HG03045 (cell line): ENCODE results near the gene RSRC2.
"Not testable (repeated sequence)": the region's sequence is repeated elsewhere in the genome, so short reads cannot be mapped to it uniquely, and the experiment has no call there.

Experiments used
- ATAC-seq: cut with Tn5 transposase; IDR thresholded peaks from one replicate; pipeline ENCODE4 v1.9.1; 2021; ENCODE audit warnings: mild to moderate bottlenecking, moderate library complexity; ENCODE audit not compliant: unreplicated experiment

RSRC2 gene

DNA sequence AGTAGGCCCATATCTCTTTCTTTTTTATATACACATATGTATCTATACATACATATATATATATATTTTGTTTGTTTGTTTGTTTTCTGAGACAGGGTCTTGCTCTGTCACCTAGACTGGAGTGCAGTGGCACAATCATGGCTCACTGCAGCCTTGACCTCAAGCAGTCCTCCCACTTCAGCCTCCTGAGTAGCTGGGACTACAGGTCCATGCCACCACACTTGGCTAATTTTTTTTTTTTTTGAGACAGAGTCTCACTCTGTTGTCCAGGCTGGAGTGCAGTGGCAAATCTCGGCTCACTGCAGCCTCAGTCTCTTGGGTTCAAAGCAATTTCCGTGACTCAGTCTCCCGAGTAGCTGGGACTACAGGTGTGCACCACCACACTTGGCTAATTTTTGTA, 38.9 kb downstream of the RSRC2 start:
- not testable (repeated sequence) for ATAC-seq

GRCh38 chr12:122486805-122487426, 39.8 kb downstream of the RSRC2 start:
- no peak for ATAC-seq

- ATAC-seq, result not testable (repeated sequence)
Observed at GRCh38 chr12:122486360-122486759, 40.4 kb downstream of the RSRC2 start.

DNA sequence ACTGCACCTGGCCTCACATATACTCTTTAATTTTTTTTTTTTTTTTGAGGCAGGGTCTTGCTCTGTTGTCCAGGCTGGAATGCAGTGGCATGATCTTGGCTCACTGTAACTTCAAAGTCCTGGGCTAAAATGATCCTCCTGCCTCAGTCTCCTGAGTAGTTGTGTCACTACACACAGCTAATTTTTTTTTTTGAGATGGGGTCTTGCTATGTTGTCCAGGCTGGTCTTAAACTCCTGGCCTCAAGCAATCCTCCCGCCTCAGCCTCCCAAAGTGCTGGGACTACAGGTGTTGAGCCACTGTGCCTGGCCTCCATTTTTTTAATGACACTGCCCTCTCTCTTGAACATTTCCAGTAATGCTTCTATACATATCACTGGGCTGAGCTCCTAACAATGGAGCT, 42.4 kb downstream of the RSRC2 start:
- ATAC-seq, result not testable (repeated sequence)

DNA sequence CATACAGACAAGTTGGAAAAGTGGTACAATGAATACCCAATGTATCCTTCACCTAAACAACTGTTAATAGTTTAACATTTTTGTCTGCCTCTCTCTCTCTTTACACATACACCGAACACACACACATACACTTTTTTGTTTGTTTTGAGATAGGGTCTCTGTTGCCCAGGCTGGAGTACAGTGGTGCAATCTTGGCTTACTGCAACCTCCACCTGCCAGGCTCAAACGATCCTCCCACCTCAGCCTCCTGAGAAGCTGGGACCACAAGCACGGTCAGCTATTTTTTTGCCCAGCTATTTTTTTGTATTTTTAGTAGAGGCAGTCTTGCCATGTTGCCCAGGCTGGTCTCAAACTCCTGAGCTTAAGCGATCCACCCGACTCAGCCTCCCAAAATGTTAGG, 42.8 kb downstream of the RSRC2 start:
- no peak for ATAC-seq

- no peak for ATAC-seq
Observed at GRCh38 chr12:122481861-122482260, 44.9 kb downstream of the RSRC2 start.

DNA sequence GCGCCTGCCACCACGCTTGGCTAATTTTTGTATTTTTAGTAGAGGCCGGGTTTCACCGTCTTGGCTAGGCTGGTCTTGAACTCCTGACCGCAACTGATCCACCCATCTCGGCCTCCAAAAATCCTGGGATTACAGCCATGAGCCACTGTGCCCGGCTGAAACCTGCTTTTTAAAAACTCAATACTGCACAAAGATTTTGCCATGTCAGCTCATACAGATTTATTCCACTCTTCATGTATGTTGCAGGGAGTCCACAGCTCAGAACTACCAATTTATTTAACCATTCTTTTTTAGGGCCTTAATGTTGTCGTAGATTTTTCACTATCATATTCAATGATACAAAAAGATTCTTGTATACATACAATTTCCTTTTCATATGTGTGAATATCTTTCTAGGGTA, 46.0 kb downstream of the RSRC2 start:
- ATAC-seq, result no peak

DNA sequence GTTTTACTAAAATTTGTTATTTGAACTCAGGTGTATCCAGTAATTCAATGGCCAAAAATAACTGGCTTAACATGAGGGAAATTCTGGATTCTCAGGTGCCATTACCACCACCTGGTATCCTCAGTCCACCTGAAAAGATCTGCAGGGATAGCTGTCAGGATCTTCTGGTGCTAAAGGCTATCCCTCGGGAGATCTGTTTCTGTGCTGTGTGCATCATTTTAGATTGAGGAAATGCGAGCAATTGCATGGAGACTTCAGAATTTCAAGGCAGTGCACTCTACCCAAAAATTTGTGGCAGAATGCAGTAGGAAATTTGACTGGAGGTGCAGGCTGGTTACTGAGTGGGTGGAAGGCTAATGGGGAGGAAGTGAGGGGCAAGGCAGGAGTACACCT, 52.4 kb downstream of the RSRC2 start:
- no peak for ATAC-seq

DNA sequence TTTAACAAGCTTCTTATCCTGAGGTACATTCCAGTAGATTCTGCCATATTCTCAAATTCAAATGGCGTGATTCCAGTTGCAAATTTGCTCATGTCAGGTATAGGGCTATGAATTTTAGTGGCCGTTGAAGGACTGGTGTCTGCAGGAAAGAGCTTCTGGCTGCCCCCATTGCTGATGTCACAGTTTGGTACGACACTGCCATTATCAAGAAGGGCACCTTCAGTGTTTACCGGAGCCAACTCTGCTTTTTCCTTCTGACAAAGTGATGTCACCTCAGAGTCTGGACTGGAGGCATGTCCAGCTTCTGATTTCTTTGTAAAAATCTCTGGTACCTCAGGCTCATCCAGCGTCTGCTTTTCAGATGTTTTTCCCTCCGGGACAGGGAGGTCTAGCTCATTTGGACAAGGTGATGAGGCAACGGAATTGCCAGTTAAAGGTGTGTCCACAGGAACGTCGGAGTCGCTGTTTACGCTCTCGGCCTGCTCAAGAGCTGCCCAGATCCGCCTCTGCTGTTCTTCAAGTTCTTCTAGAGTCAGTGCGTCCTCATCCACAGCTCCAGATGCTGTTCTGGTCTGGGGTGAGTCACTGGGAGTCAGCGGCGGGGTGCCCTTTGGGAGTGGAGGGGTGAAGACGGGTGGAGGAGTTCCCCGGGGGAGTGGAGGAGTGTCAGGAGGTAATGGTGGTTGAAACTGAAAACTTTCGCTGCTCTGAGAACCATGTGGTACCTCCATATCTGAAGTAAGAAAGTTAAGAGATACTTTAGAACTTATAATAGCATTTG, 53.0 kb downstream of the RSRC2 start:
- no peak for ATAC-seq

DNA sequence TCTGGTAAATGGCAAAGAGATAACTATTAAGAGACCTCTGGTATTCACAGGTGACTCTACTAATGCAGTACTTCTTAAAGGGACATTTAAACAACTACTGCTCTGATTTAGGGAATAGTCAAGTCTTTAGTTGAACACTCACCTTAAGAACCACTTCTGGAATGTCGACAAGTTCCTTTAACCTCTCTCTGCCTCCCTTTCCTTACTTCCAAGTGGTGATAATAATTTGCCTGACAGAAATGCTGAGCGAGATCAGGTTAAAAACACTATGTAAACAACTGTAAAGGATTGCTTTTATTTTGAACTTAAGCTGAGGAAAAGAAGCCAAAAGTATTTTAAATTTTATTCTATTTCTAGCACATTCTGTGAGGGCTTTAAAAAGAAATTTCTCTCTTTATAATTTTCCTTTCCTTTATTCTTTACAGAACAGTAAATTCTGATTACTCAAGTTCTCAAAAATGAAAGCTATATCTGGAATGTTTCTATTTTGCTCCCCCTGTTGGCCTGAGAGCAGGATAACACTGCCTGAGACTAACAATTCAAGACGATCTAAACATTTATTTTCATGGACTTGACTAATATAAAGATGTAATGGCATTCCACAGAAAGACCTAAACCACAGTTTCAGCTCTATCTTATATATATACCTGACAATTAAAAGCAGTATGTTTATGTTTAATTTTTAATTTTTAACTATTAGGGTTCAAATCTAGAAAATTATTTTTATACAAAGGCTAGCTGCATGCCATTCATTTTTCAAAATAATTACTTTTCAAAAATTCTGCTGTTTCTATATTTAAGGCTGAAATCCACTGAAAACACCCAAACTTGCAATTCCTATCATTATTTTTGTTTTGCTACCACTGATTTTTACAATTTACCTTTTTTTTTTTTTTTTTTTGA, 55.2 kb downstream of the RSRC2 start:
- ATAC-seq, result no peak

DNA sequence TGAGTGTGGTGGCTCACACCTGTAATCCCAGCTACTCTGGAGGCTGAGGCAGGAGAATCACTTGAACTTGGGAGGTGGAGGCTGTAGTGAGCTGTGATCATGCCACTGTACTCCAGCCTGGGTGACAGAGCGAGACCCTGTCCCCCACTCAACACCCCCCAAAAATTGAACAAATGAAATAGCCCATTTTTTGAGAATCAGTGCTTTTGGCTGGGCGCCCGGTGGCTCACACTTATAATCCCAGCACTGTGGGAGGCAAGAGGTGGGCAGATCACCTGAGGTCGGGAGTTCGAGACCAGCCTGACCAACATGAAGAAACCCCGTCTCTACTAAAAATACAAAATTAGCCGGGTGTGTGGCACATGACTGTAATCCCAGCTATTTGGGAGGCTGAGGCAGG, 56.2 kb downstream of the RSRC2 start:
- ATAC-seq, result not testable (repeated sequence)

- not testable (repeated sequence) for ATAC-seq
Observed at GRCh38 chr12:122469856-122470255, 56.9 kb downstream of the RSRC2 start.

- no peak for ATAC-seq
Observed at GRCh38 chr12:122467983-122468382, 58.8 kb downstream of the RSRC2 start.

DNA sequence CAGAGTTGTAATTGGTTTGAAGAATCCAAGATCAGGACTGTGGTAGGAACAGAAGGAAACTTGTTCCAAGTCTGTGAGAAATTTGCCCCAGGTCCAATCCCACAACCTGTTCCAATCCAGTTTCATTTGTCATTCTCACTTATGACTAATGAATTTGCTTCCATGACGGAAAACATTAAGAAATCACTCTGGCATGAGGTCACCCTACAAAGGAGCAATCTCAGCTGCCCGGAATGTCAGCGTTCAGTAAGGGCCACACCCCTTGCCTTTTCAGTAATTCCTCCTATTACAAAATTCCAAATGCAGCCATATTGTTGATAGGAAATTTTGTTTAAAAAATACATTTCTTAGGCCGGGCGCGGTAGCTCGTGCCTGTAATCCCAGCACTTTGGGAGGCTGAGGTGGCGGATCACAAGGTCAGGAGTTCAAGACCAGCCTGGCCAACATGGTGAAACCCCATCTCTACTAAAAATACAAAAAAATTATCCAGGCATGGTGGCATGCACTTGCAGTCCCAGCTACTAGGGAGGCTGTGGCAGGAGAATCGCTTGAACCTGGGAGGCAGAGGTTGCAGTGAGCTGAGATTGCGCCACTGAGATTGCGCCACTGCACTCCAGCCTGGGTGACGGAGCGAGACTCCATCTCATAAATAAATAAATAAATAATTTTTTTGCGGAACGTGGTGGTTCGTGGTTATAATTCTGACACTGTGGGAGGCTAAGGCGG, 62.3 kb downstream of the RSRC2 start:
- ATAC-seq, result not testable (repeated sequence)

GRCh38 chr12:122460641-122461040, 66.1 kb downstream of the RSRC2 start:
- ATAC-seq, result no peak

GRCh38 chr12:122460061-122460460, 66.7 kb downstream of the RSRC2 start:
- no peak for ATAC-seq

DNA sequence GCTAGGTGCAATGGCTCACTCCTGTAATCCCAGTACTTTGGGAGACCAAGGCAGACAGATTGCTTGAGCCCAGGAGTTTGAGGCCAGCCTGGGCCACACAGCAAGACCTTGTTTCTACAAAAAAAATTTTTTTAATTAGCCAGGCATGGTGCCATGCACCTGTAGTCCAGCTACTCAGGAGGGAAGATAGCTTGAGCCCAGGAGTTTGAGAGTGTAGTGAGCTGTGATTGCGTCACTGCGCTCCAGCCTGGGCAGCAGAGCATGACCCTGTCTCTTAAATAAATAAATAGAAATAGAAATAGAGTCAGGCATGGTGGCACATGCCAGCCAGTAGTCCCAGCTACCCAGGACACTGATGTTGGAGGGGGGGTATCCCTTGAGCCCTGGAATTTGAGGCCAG, 67.5 kb downstream of the RSRC2 start:
- no peak for ATAC-seq

DNA sequence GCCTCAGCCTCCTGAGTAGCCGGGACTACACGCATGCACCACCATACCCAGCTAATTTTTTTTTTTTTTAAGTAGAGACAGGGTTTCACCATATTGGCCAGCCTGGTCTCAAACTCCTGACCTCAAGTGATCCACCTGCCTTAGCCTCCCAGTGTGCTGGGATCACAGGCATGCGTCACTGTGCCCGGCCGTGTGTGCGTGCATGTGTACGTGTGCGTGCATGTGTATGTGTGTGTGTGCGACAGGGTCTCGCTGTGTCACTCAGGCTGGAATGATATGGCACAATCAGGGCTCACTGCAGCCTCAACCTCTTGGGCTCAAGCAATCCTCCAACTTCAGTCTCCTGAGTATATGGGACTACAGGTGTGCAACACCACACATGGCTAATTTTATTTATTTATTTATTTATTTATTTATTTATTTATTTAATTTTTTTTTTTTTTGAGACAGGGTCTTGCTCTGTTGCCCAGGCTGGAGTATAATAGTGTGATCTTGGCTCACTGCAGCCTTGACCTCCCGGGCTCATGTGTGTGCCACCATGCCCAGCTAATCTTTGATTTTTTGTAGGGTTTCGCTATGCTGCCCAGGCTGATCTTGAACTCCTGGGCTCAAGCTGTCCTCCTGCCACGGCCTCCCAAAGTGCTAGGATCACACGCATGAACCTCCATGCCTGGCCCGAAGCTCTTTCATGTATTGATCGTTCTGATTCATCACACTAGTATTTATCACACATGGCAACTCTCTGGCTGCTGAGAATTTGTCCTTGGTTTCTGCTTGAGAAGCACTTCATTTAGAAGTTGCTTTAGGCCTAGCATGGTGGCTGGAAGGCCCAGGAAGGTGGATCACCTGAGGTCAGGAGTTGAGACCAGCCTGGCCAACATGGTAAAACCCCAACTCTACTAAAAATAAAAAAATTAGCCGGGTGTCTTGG, 68.4 kb downstream of the RSRC2 start:
- no peak for ATAC-seq

GRCh38 chr12:122457627-122458026, 69.1 kb downstream of the RSRC2 start:
- no peak for ATAC-seq

DNA sequence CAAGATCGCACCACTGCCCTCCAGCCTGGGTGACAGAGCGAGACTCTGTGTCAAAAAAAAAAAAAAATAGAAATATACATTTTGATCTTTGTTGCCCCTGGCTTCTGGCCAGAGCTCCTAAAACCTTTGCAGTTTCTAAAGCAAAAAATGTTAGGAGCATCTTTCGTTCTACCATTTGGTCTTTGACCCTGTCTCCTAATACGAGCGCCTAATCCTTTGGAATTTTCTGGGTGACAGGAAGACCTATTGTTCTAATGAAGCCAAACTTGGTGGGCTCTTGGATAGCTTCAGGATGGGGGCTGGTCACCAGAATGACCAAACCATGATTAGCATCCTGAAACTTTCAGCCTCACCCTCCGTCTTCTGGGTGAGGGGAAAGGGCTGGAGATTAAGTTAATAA, 72.0 kb downstream of the RSRC2 start:
- ATAC-seq, result no peak
